ENCODE results near the gene PTH2. TPM values are rescaled to one million over a fixed set of nuclear protein-coding genes. Genes with fewer than 3 reads are reported as not detected.

Gene PTH2
- total RNA-seq, 1 experiment from 2014 or later, result 1.0 TPM

- H3K27me3 Mint-ChIP-seq (ENCODE audit: low read depth), result no peaks in the 10 kb centered on the region
- no peak for TF ChIP-seq AR (CRISPR knock-in tag; IDR thresholded peaks at IDR 0.05)
- TF ChIP-seq ZNF512 (CRISPR knock-in tag; IDR thresholded peaks at IDR 0.05; ENCODE audit: borderline replicate concordance), result no peak
- TF ChIP-seq ZBTB43 (CRISPR knock-in tag; IDR thresholded peaks at IDR 0.05), result no peak
- TF ChIP-seq SP1 (CRISPR knock-in tag; conservative IDR thresholded peaks at IDR 0.05), result no peak
- no peak for TF ChIP-seq EMX1 (CRISPR knock-in tag; IDR thresholded peaks at IDR 0.05)
- TF ChIP-seq NR1H2 (CRISPR knock-in tag; IDR thresholded peaks at IDR 0.05), result no peak
- no peak for TF ChIP-seq GTF2I (CRISPR knock-in tag; conservative IDR thresholded peaks at IDR 0.05)
- TF ChIP-seq ZNF138 (CRISPR knock-in tag; conservative IDR thresholded peaks at IDR 0.05), result no peak
- TF ChIP-seq PREB (CRISPR knock-in tag; IDR thresholded peaks at IDR 0.05; ENCODE audit: borderline replicate concordance), result no peak
- no peak for TF ChIP-seq NFATC4 (CRISPR knock-in tag; IDR thresholded peaks at IDR 0.05)
- no peak for TF ChIP-seq E2F4 (CRISPR knock-in tag; IDR thresholded peaks at IDR 0.05; ENCODE audit: borderline replicate concordance, low read depth)
- no peaks in the 10 kb centered on the region for H3K9me3 Mint-ChIP-seq
- POLR2A ChIA-PET, result no interaction called here
- H3K4me1 Mint-ChIP-seq, result no peaks in the 10 kb centered on the region
- peaks cover 19% of the 10 kb centered on the region for H3K36me3 Mint-ChIP-seq
- CTCF ChIA-PET, result interaction anchor here (1.0 to 2.7 kb wide), 2 partner anchors 17 to 19 kb away, joined by 5 to 13 read pairs; no protein-coding TSS in a partner anchor
- no peak overlapping the region for H3K27ac Mint-ChIP-seq
- ATAC-seq (peak; percentile 31; the same call in 1 of the 2 replicates), DNase-seq (ENCODE audit: low spot score) (no peak)
- no peak overlapping the region for H3K4me3 Mint-ChIP-seq
Measured at GRCh38 chr19:49459388-49459787, 36.1 kb upstream of the PTH2 start.

GRCh38 chr19:49458567-49458903 lies 35.3 kb upstream of the PTH2 start:
- Mint-ChIP-seq H3K27ac (no peak overlapping the region), H3K36me3 (peaks cover 19% of the 10 kb centered on the region), H3K9me3 (no peaks in the 10 kb centered on the region), H3K4me1 (peaks cover 4% of the 10 kb centered on the region; the same call in 1 of the 2 replicates), H3K27me3 (ENCODE audit: low read depth) (no peaks in the 10 kb centered on the region), H3K4me3 (no peak overlapping the region)
- POLR2A ChIA-PET, result no interaction called here
- ATAC-seq (no peak), DNase-seq (ENCODE audit: low spot score) (no peak)
- CTCF ChIA-PET, result interaction anchor here (1.0 to 2.7 kb wide), 2 partner anchors 18 to 20 kb away, joined by 5 to 13 read pairs; no protein-coding TSS in a partner anchor
- no peak for TF ChIP-seq USF2 (CRISPR knock-in tag; IDR thresholded peaks at IDR 0.05)
- TF ChIP-seq ZNF532 (CRISPR knock-in tag; IDR thresholded peaks at IDR 0.05; ENCODE audit: borderline replicate concordance), result no peak
- no peak for TF ChIP-seq ESRRA (CRISPR knock-in tag; IDR thresholded peaks at IDR 0.05; ENCODE audit: borderline replicate concordance)
- TF ChIP-seq ZNF396 (CRISPR knock-in tag; IDR thresholded peaks at IDR 0.05; ENCODE audit: borderline replicate concordance), result no peak
- no peak for TF ChIP-seq MLX (CRISPR knock-in tag; IDR thresholded peaks at IDR 0.05)
- TF ChIP-seq GRHL2 (CRISPR knock-in tag; IDR thresholded peaks at IDR 0.05; ENCODE audit: insufficient replicate concordance, severe bottlenecking), result no peak
- no peak for TF ChIP-seq HMGA2 (CRISPR knock-in tag; IDR thresholded peaks at IDR 0.05)
- TF ChIP-seq ETV6 (CRISPR knock-in tag; IDR thresholded peaks at IDR 0.05), result no peak
